LNCaP clone FGC (cell line): Measurements from ENCODE around the gene TAB2.

Source experiments
- DNase-seq: peaks from one replicate; pipeline ENCODE4 v3.0.0-alpha.2; 2011; ENCODE audit warnings: low read depth
- H3K4me3 ChIP-seq: 2 replicates; pipeline ENCODE4 v1.5.1; 2011; ENCODE audit warnings: mild to moderate bottlenecking, low read depth, low read length, control low read depth
- TF ChIP-seq, protein P1 (sequence below): IDR thresholded peaks from 2 replicates; pipeline ENCODE4 v1.5.1; 2012; ENCODE audit warnings: mild to moderate bottlenecking; ENCODE audit not compliant: control insufficient read depth, insufficient read depth; ENCODE audit errors: extremely low read depth

TAB2 gene

DNA sequence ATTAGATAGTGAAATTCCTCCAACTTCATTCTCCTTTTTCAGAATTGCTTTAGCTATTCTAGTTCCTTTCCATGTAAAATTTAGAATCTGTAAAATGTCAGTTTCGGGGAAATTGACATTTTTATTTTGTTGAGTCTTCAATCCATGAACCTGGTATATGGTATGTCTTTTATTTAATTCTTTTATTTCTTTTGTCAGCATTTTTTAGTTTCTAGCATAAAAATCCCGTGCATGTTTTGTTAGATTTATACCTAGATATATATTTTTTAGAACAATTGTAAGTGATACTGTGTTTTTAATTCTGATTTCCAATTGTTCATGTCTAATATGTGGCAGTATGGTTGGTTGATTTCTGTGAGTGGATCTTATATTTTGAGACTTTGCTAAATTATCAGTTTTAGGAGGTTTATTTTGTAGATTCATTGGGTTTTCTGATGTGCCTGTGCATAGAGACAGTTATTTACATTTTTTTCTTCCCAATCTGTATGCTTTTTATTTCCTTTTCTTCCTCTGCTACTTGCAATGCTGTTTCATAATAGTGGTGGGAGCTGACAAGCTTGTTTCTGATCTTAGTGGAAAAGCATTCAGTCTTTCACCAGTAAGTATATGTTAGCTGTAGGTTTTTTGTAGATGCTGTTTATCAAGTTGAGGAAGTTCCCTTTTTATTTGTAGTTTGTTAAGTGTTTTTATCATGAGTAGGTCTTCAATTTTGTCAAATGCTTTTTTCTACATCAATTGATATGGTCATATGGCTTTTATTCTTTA is 13.7 kb downstream of the TAB2 start:
- no peak for DNase-seq
- TF ChIP-seq, protein P1, sequence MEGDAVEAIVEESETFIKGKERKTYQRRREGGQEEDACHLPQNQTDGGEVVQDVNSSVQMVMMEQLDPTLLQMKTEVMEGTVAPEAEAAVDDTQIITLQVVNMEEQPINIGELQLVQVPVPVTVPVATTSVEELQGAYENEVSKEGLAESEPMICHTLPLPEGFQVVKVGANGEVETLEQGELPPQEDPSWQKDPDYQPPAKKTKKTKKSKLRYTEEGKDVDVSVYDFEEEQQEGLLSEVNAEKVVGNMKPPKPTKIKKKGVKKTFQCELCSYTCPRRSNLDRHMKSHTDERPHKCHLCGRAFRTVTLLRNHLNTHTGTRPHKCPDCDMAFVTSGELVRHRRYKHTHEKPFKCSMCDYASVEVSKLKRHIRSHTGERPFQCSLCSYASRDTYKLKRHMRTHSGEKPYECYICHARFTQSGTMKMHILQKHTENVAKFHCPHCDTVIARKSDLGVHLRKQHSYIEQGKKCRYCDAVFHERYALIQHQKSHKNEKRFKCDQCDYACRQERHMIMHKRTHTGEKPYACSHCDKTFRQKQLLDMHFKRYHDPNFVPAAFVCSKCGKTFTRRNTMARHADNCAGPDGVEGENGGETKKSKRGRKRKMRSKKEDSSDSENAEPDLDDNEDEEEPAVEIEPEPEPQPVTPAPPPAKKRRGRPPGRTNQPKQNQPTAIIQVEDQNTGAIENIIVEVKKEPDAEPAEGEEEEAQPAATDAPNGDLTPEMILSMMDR, result no peak

DNA sequence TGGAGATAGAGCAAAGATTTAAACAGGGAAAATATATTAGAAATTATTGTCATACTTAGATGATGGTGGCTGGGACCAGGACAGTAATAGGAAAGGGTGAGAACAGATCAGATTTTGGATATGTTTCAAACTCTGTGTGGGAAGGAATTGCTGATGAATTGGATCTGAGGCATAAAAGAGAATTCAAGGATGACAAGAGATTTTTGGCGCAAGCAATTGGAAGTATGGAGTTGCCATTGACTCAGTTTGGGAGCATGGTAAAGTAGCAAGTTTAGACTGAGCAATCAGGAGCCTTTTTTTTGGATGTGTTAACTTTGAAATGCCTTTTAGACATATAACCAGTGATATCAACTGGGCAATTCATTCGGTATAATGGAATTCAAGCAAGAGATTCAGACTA is 14.4 kb downstream of the TAB2 start:
- TF ChIP-seq, protein P1, result no peak
- H3K4me3 ChIP-seq, result no peak overlapping the region
- no peak for DNase-seq

More for the DNA sequence above, 13.7 kb downstream of the TAB2 start:
- no peak overlapping the region for H3K4me3 ChIP-seq

DNA sequence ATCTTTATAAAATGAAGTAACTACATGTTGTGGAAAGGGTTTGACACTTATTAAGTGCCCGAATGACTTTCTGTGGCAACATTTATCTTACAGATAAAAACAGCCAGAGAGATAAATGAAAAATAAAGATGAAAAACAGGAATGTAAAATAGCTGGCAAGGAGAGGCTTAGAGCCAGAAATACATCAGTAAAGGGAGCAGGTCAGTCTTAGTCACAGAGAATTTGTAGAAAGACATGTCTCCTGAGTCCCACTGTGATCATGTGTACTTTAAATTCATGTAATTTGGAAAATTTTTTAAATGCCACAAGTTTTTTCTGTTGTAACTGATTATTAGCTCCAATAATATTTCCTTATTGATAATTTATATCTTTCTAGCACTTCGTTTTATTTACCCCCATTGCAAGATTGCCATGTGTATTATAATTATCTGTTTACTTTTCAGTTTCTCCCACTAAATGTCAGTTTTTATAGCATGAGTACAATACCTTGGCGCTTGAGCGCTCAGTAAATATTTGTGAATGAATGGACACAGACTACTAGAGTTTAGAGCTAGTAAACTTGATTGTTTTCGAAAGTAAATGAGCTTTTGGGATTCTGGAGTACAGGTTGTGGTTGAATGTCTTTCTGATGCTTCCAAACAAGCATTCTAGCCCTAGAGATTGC is 15.2 kb downstream of the TAB2 start:
- peak; percentile 83 for DNase-seq
- H3K4me3 ChIP-seq, result 0 out of 2 replicates have a peak overlapping the region, but pooled peaks have one; percentile 8
- TF ChIP-seq, protein P1, result no peak

DNA sequence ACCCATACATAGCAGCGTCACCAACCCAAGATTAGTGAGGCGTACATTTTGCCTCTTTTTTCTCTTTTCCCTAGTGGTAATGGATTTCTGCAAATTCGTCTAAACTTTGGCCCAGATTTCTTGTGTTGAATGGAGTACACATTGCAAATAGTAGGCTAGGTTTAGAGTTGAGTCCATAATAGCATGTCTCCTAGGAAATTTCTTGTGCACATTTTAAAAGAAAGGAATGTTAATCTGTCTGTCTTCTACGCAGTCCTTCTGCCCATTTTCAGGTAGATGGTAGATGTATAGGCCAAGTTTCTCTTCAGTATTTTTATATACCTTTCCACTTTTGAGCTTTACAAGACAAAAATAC is 15.7 kb downstream of the TAB2 start:
- 0 out of 2 replicates have a peak overlapping the region, but pooled peaks have one; percentile 8 for H3K4me3 ChIP-seq
- no peak for DNase-seq
- TF ChIP-seq, protein P1, result no peak

DNA sequence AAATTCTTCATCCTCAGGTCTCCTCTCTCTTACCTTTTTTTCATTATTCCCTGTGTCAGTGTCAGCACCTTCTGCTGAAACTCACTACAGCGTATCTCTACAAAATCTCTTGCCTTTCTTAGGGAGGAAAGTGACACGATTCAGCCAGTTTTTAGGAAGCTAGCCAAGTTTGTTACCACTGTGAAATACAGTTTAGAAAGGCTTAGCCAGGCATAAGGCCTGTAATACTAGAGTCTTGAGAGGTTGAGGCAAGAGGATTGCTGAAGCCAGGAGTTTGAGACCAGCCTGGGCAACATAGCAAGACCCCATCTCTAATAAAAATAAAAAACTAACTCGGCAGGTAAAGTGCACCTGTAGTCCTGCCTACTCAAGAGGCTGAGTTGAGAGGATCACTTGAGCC is 16.7 kb downstream of the TAB2 start:
- no peak overlapping the region for H3K4me3 ChIP-seq
- no peak for DNase-seq

DNA sequence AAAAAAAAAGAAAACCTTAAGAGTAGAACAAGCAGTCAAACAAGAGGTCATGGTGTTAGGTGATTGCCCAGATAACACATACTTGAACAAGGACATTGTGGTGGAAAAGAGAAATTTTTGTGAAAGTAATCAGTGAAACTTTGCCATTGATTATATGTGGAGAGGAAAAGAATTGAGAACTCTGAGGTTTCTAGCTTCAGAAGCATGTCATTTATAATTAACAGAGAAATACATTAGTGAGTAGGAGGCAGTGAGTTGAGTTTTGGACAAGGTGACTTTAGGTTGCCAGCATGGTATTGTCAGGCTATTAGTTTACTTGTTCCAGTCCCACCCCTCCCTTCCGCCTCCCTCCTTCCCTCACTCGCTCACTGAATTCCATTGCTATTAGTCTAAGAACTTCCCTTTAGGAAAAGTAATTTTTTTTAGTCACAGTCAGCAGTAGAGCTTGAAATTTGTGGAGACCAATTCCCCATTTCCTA is 17.2 kb downstream of the TAB2 start:
- DNase-seq, result no peak
- TF ChIP-seq, protein P1, result no peak
- H3K4me3 ChIP-seq, result no peak overlapping the region

More for the DNA sequence above, 16.7 kb downstream of the TAB2 start:
- TF ChIP-seq, protein P1, result no peak
